HG03095 (cell line): ENCODE measurements around the gene VIM.
A peak's percentile ranks its signal among the peaks of the same experiment; 100 is the strongest.

ENCODE experiments used
- ATAC-seq: cut with Tn5 transposase; IDR thresholded peaks from one replicate; pipeline ENCODE4 v1.9.1; 2021; ENCODE audit warnings: moderate library complexity; ENCODE audit not compliant: unreplicated experiment

The VIM gene

GRCh38 chr10:17209302-17209701 lies 18.7 kb upstream of the VIM start:
- ATAC-seq, result no peak

GRCh38 chr10:17209881-17210280 lies 18.2 kb upstream of the VIM start:
- ATAC-seq, result no peak

- no peak for ATAC-seq
Measured at GRCh38 chr10:17210361-17210760, 17.7 kb upstream of the VIM start.

- ATAC-seq, result no peak
Measured at GRCh38 chr10:17212802-17213221, 15.2 kb upstream of the VIM start.

- no peak for ATAC-seq
Measured at GRCh38 chr10:17213646-17214349, 14.2 kb upstream of the VIM start.

GRCh38 chr10:17214526-17214925 lies 13.5 kb upstream of the VIM start:
- no peak for ATAC-seq

- ATAC-seq, result no peak
Measured at GRCh38 chr10:17214971-17215781, 12.9 kb upstream of the VIM start.

- ATAC-seq, result no peak
Measured at GRCh38 chr10:17215782-17216122, 12.3 kb upstream of the VIM start.

- ATAC-seq, result peak; percentile 100
Measured at GRCh38 chr10:17216217-17216900, 11.7 kb upstream of the VIM start.

- ATAC-seq, result no peak
Measured at GRCh38 chr10:17216901-17217395, 11.1 kb upstream of the VIM start.

- no peak for ATAC-seq
Measured at GRCh38 chr10:17217631-17218232, 10.3 kb upstream of the VIM start.

GRCh38 chr10:17219024-17219423 lies 9.0 kb upstream of the VIM start:
- no peak for ATAC-seq

GRCh38 chr10:17220652-17221100 lies 7.4 kb upstream of the VIM start:
- no peak for ATAC-seq

- no peak for ATAC-seq
Measured at GRCh38 chr10:17222329-17222728, 5.7 kb upstream of the VIM start.

GRCh38 chr10:17225808-17226207 lies 2.2 kb upstream of the VIM start:
- ATAC-seq, result no peak

- no peak for ATAC-seq
Measured at GRCh38 chr10:17226891-17227303, 1.1 kb upstream of the VIM start.

GRCh38 chr10:17227367-17228090 lies 512 bp upstream of the VIM start:
- ATAC-seq, result peak; percentile 25

GRCh38 chr10:17229016-17229716 lies 1.1 kb downstream of the VIM start:
- ATAC-seq, result no peak

- ATAC-seq, result no peak
Measured at GRCh38 chr10:17229717-17229966, 1.6 kb downstream of the VIM start.

- ATAC-seq, result peak; percentile 60
Measured at GRCh38 chr10:17229967-17230682, 2.1 kb downstream of the VIM start.
